T47D (cell line): ENCODE data around the gene SCD.

Experiments
- DNase-seq, 2 experiments: peaks; one replicate each; pipeline versions ENCODE4 v3.0.0 to v3.0.0-alpha.2; 2011 to 2012; ENCODE audit warnings: low read depth in 1 of 2, low spot score in 1 of 2
- JUND ChIP-seq: IDR thresholded peaks from 2 replicates; pipeline ENCODE4 v1.6.1; 2012; ENCODE audit warnings: low read depth
- in situ Hi-C: cut with HindIII; loops from 2 replicates; pipeline ENCODE4 v1.10.0; 2016; ENCODE audit warnings: low sequenced_read_pairs, low pct_unique_long_range_greater_than_20kb

Gene SCD

DNA sequence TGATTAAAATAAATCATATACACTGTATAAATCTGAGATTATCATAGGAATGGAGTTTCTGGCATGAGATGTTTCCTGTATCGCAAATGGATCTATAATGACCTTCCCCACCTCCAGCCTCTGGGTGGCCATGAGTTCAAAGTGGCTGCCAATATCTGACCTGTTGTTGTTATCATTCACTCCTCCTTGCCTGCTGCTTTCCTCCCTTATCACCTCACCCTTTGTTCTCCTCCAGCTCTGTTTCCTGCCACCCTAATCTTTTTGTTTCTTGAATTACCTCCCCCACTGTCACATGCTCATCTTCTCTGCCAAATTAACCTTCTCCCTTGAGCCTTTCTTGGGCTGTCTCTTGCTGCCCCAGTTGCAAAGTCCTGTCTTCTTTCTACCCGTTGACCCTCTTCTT is 12.0 kb downstream of the SCD start:
- no peak for TF ChIP-seq JUND
- DNase-seq: no peak
- in situ Hi-C loops: no loop called here

DNA sequence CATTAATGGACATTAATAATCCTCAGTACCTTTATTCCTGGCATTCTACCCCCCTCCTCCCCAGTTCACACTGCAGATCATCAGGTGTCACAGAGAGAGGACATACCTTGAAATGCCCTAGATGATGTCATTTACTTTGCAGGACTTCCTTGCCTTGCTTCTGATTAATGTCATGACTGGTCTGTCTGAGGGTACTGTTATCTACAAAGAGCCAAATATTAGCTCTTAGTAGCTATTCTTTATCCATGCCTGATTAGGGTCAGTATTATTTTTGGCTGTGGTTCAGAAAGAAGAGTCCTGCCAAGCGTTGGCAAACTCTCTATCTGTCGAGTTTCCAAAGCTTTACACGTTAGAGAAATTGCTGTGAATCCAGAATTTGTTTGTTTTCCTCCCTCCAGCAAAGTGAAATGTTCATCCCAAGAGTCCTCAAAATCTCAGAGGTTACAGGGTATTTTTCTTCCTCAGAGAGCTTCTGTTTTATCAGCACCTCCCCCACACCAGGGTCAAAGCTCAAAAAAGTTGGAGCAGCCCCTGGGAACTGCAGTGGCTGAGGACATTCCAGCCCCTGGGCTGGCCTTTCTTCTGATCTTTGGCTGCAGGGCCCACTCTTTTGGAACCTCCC is 12.6 kb downstream of the SCD start:
- TF ChIP-seq JUND: no peak
- in situ Hi-C loops: no loop called here
- DNase-seq: no peak

DNA sequence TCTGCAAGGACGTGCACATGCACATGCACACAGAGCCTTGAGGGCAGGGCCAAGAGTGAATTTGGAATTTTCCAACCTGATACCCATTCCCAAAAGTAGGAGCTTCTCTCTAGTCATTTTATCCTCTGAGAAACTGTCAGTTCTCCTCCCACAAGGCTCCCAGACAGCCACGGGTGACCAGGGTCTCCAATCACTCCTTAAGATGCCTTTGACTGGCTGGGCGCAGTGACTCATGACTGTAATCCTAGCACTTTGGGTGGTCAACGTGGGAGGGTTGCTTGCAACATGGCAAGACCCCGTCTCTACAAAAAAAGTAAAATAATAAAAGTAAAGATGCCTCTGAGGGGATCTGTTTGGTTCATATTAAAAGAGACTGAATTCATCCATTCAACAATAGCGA is 13.2 kb downstream of the SCD start:
- in situ Hi-C loops: no loop called here
- no peak for TF ChIP-seq JUND

DNA sequence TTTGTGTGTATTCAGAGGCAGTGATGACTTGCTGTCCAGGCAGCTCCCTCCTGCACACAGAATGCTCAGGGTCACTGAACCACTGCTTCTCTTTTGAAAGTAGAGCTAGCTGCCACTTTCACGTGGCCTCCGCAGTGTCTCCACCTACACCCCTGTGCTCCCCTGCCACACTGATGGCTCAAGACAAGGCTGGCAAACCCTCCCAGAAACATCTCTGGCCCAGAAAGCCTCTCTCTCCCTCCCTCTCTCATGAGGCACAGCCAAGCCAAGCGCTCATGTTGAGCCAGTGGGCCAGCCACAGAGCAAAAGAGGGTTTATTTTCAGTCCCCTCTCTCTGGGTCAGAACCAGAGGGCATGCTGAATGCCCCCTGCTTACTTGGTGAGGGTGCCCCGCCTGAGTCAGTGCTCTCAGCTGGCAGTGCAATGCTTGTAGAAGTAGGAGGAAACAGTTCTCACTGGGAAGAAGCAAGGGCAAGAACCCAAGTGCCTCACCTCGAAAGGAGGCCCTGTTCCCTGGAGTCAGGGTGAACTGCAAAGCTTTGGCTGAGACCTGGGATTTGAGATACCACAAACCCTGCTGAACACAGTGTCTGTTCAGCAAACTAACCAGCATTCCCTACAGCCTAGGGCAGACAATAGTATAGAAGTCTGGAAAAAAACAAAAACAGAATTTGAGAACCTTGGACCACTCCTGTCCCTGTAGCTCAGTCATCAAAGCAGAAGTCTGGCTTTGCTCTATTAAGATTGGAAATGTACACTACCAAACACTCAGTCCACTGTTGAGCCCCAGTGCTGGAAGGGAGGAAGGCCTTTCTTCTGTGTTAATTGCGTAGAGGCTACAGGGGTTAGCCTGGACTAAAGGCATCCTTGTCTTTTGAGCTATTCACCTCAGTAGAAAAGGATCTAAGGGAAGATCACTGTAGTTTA is 15.8 kb downstream of the SCD start:
- DNase-seq: no peak
- no peak for TF ChIP-seq JUND
- in situ Hi-C loops: no loop called here

More for the DNA sequence above, 13.2 kb downstream of the SCD start:
- no peak for DNase-seq

DNA sequence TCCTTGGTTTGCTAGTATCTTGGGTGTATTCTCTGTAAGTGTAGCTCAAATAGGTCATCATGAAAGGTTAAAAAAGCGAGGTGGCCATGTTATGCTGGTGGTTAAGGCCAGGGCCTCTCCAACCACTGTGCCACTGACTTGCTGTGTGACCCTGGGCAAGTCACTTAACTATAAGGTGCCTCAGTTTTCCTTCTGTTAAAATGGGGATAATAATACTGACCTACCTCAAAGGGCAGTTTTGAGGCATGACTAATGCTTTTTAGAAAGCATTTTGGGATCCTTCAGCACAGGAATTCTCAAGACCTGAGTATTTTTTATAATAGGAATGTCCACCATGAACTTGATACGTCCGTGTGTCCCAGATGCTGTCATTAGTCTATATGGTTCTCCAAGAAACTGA is 17.1 kb downstream of the SCD start:
- in situ Hi-C loops: no loop called here

DNA sequence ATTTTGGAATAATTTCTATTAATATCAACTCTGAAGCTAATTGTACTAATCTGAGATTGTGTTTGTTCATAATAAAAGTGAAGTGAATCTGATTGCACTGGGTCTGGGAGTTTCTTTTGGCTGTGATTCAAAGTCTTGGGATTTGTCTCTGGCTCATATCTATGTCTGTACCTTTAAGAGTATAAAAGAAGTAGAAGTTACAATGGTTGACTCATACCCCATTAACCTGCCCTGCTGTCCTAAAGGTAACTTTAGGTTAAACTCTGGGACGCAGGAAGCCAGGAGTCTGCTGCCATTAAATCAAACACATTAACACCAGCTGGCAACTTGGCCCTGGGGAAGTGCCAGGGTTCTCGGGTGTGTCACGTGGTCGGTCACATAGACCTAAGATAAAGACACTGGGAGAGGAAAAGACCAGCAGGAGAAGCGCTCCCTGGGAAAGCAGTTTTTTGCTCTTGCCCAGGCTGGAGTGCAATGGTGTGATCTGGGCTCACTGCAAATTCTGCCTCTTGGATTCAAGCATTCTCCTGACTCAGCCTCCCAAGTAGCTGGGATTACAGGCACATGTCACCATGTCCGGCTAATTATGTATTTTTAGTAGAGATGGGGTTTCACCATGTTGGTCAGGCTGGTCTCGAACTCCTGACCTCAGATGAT is 17.8 kb downstream of the SCD start:
- in situ Hi-C loops: no loop called here
- peak in 1 of 2 experiments; percentile 83 for DNase-seq
- no peak for TF ChIP-seq JUND

More for the DNA sequence above, 17.1 kb downstream of the SCD start:
- TF ChIP-seq JUND: no peak
- no peak for DNase-seq

DNA sequence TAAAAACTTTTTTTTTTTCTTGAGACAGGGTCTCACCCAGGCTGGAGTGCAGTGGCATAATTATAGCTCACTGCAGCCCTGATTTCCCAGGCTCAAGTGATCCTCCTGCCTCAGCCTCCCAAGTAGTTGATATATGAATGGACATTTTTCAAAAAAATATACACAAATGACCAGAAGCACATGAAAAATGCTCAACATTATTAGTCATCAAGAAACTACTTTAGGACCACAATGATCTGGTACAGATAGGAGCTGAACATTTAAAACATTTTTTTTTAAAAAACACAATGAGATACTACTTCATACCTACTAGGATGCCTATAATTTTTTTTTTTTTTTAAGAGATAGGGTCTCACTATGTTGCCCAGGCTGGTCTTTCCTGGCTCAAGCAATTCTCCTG is 21.7 kb downstream of the SCD start:
- no peak for TF ChIP-seq JUND
- in situ Hi-C loops: no loop called here
- no peak for DNase-seq

DNA sequence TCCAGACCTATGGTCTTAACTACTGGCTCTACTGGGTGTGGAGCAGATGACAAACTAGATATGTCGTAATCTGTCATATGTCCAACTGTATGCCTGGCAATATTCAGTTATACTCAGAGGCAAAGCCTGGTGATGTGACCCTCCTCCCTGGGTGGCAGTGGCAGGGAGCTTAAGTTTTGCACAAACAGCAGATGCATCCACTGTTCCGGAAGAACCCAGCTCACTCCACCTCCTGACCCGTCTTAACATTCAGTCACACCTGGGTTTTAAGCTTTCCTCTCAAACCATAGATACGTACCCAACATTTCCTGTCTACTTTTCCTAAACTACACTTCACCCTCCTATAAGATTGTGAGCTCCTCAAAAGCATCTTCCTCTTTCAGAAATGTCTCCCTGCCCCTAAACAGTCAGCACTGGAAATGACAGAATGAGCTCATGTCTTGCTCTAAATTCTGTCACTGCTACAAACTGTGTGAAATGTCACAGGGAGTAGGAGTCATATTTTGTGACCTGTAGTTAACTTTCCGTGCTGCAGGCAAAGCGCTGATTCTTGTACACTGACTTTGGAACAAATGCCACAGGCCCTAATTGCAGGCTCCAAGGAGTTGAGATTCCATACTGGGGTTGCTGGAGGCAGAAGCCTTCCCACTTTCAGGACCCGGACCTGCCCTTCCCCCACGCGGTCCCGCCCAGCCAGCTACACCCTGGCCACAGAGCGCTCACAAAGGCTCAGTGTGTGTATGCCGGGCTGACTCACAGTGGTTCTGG is 23.9 kb downstream of the SCD start:
- peak; percentile 52 to 90 for DNase-seq
- no peak for TF ChIP-seq JUND
- in situ Hi-C loops: no loop called here

DNA sequence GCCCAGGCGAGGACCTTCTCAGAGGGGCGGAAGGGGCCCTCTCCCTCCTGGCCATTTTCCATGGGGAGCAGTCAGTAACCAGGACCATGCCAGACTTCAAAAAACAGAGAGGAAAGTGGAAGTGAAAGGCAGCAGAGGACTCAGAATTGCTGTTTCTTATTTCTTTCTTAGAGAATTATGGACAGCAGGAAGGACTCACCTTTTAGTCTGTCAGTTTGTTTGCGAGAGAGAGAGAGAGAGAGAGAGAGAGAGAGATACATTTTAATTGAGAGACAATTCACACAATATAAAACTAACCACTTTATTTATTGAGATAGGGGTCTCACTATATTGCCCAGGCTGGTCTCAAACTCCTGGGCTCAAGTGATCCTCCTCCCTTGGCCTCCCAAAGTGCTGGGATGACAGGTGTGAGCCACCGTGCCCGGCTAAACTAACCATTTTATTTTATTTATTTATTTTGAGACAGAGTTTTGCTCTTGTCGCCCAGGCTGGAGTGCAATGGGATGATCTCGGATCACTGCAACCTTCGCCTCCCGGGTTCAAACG is 24.5 kb downstream of the SCD start:
- DNase-seq: no peak
- in situ Hi-C loops: no loop called here
- TF ChIP-seq JUND: no peak

DNA sequence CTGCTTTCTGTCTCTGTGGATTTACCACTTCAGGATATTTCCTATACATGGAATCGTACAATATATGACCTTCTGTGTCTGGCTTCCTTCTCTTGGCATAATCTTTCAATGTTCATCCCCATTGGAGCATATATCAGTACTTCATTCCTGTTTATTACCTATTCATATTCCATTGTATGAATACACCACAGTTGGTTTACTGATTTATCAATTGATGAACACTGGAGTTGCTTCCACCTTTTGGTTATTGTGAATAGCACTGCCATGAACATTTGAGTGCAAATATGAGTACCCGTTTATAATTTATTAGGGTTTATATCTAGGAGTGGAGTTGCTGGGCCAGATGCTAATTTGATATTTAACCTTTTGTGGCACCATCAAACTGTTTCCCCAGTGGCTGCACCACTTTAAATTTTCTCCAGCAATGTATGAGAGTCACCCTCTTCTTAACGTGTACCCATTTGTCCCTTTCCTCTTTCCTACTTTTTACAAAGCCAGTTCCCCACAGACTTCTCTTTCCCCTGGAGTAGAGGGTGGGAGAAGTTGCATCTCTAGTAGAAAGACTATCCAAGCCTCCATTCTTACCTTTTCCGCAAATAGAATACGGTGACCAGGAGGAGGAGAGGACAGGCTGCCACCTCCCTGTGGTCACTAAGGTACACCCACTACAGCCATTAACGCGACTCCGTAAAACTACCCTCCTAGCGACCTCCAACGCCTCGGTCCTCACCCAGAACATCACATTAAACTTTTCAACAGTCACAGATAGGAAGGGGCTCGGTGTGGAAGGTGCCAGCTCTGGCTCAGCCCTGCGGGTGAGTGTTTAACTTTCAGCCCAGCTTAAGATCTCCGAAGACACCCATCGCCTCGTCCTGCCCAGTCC is 25.6 kb downstream of the SCD start:
- no peak for DNase-seq
- no peak for TF ChIP-seq JUND
- in situ Hi-C loops: no loop called here
